Retina (tissue), 1 donor: Measurements from ENCODE around the gene FAF1.
"Not testable (repeated sequence)": the region's sequence is repeated elsewhere in the genome, so short reads cannot be mapped to it uniquely, and the experiment has no call there.

Experiments
- DNase-seq: peaks from one replicate; pipeline ENCODE4 v3.0.0-alpha.2; 2016

The FAF1 gene

GRCh38 chr1:50747394-50747793, 212.7 kb downstream of the FAF1 start:
- no peak for DNase-seq

GRCh38 chr1:50742523-50742922, 217.5 kb downstream of the FAF1 start:
- DNase-seq: no peak

- DNase-seq: no peak
Observed at GRCh38 chr1:50739125-50739524, 220.9 kb downstream of the FAF1 start.

- DNase-seq: no peak
Observed at GRCh38 chr1:50735443-50735842, 224.6 kb downstream of the FAF1 start.

DNA sequence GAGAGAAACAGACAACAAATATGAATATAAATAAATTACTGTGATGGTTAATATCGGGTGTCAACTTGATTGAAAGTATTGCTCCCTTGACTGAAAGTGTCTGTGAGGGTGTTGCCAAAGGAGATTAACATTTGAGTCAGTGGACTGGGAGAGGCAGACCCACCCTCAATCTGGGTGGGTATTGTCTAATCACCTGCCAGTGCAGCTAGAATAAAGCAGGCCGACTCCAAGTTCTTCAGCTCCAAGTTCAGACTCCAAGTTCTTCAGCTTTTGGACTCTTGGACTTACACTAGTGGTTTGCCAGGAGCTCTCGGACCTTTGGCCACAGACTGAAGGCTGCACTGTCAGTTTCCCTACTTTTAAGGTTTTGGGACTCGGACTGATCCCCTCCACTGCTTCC, 232.5 kb downstream of the FAF1 start:
- not testable (repeated sequence) for DNase-seq

GRCh38 chr1:50724626-50725286, 235.3 kb downstream of the FAF1 start:
- DNase-seq: no peak

GRCh38 chr1:50720457-50721053, 239.5 kb downstream of the FAF1 start:
- DNase-seq: no peak

- no peak for DNase-seq
Observed at GRCh38 chr1:50719126-50719525, 240.9 kb downstream of the FAF1 start.

DNA sequence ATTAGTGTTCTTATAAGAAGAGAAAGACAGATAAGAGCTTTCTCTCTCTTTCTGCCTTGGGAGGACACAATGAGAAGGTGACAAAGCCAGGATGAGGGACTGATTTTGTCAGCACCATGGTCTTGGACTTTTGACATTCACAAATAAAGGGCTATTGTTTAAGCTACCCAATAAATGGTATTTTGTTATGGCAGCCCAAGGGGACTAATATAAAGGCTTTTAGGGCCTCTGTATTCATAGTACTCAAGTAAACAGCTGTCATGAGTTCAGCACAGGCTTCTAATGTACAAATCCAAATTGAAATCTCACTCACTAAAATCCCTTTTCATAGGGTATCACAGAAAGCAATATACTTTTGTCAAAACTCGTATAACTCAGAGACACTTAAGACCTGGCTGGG, 242.7 kb downstream of the FAF1 start:
- DNase-seq: no peak

- DNase-seq: not testable (repeated sequence)
Observed at GRCh38 chr1:50716455-50716854, 243.6 kb downstream of the FAF1 start.

- no peak for DNase-seq
Observed at GRCh38 chr1:50710099-50710498, 250.0 kb downstream of the FAF1 start.

DNA sequence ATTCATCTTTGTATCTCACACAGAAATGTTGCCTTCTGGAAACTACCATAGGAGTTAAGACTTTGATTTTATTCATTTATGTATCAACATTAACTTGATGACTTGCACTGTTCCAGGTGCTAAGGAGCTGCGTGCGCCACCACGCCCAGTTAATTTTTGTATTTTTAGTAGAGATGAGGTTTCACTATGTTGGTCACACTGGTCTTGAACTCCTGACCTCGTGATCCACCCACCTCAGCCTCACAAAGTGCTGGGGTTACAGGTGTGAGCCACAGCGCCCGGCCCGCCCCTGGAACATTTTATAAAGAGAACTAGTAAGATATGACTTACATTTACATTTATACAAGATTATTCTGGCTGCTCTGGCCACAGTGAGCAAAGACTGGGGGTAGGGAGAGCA, 252.2 kb downstream of the FAF1 start:
- DNase-seq: no peak

DNA sequence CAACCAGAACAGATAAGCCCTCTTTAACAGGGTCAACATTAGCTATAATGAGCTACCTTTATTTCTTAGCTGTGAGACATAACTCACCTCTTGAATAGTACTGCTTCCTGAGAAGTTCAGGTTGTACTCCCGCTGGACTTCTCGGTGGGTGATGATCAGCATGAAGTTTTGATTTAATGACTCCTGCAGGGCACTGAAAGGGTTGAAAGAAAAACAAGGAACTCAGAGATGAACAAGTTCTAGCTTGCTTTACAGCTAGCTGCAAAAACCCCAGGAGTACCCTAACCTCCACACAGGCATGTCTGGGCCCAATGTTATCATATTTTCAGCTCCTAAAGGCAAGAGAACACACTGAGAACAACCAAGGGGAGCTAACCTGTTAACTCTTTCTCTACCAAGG, 254.4 kb downstream of the FAF1 start:
- DNase-seq: no peak

DNA sequence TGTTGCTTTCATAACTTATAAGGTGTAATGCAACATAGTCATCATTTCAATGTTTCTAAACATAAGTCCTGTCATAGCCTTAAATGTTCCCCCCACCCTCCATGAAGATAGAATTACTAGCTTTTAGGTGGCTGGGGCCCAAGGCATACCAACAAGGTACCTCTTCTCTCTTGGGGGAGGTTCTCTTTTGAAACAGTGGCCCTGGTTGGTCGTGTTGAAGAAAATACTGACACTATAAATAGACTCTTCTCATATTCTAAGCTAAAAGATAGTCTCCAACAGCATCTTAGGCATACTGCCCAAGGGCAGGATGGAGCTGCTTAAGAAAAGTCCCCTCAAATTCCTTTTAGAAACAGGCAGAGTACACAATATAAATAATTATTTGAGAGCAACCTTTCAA, 255.0 kb downstream of the FAF1 start:
- no peak for DNase-seq

GRCh38 chr1:50704126-50704525, 255.9 kb downstream of the FAF1 start:
- DNase-seq: peak; percentile 30

- no peak for DNase-seq
Observed at GRCh38 chr1:50703240-50703639, 256.8 kb downstream of the FAF1 start.

DNA sequence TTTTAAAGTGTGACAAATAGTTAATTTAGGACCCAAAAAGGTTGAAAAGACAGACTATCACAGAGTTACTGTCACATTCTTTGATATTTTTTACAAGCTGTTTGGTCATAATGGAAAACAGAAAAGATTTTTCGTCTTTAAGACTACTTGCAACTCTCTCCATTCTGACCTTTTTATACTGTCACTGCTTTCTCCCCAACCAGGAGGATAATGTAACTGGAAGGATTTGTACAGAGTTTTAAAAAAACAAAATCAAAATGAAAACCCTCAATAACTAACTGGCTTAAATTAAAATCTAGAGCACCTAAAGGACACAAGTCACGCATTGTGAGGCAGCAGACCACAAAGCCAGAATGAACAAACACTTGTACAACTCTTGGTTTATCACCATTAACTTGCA, 257.7 kb downstream of the FAF1 start:
- DNase-seq: no peak

- no peak for DNase-seq
Observed at GRCh38 chr1:50701706-50702317, 258.3 kb downstream of the FAF1 start.

GRCh38 chr1:50700621-50701020, 259.4 kb downstream of the FAF1 start:
- DNase-seq: no peak

GRCh38 chr1:50700214-50700613, 259.9 kb downstream of the FAF1 start:
- DNase-seq: peak; percentile 8

DNA sequence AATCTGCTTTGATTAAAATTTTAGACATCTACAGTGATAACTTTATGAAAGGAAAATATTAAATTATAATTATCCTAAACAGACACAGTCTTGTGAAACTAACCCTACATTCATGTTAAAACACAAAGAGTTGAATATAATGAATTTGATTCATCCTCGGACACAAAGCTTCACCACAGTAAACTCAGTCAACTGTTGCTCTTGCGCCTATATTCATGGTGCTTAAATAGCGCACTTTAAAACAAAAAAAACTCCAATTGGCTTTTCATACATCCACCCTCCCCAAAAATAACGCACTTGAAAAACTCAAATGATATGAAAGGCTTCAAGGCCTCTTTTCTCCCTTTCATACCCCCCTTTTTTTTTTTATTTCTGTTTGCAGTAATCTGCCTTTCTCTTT, 260.3 kb downstream of the FAF1 start:
- DNase-seq: peak; percentile 17

DNA sequence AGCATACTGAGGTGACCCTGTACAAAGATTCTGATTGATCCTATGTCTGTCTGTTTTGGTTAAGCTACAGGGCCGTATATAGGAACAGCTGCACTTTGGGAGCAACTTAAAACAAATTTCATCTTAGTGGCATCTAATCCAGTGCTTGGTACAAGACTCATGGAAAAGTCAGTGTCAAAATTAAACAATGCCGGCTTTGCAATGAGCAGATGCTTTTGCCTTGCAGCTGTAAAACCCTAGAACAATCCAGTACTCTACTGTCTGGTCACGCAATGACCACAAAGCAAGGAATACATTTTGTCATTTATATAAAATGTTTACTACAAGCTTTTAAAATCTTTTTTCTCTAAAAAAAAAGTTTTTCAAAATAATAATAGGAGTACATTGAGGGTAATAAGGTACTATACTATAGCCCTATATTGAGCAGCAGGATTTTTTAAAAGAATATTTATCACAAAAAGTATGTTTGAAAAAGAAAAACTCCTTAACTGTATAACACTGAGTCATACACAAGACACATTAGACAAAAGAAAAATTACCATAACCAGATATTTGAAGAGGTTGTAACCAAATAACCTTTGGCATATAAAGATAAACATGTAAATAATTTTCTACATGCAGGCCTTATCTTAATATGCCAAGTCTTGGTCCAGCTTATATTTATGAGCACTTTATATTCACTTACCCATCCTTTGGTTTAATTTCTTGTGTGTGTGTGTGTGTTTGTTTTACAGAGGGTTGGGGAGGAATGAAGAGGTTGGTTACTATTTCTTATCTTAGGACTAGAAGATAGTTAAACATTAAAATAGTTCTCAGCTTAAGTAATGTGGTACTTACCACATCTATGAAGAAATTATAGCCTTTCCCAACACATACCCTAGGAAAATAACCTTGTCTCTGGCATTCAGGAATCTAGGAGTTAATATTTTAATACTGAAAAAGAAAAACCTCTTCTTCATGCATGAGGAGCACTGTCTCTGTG, 262.3 kb downstream of the FAF1 start:
- DNase-seq: no peak

GRCh38 chr1:50693829-50694228, 266.2 kb downstream of the FAF1 start:
- DNase-seq: no peak
